Ascending aorta (tissue), 2 donors: Measurements from ENCODE around the gene OSCP1. TPM values are rescaled to one million over a fixed set of nuclear protein-coding genes. Genes with fewer than 3 reads are reported as not detected.

Experiments
- DNase-seq, 2 donors: peaks; one replicate each; pipeline ENCODE4 v3.0.0-alpha.2; 2019; ENCODE audit warnings: low spot score in 2 of 2
- H3K27ac ChIP-seq, 2 donors: fragments of 200-600 bp; sonication (generic); one replicate each; pipeline ENCODE4 v1.5.1; 2016 to 2017; ENCODE audit warnings: mild to moderate bottlenecking in 1 of 2
- H3K27me3 ChIP-seq: fragments of 200-600 bp; sonication (generic); one replicate; pipeline ENCODE4 v1.5.1; 2017
- H3K36me3 ChIP-seq, 2 donors: fragments of 200-600 bp; sonication (generic); one replicate each; pipeline ENCODE4 v1.5.1; 2016
- H3K4me1 ChIP-seq, 2 donors: fragments of 200-600 bp; sonication (generic); one replicate each; pipeline ENCODE4 v1.5.1; 2016 to 2017; ENCODE audit warnings: mild to moderate bottlenecking in 1 of 2
- H3K4me3 ChIP-seq, 2 donors: fragments of 200-600 bp; sonication (generic); one replicate each; pipeline ENCODE4 v1.5.1; 2016 to 2017; ENCODE audit warnings: mild to moderate bottlenecking in 1 of 2
- H3K9me3 ChIP-seq, 2 donors: fragments of 200-600 bp; sonication (generic); one replicate each; pipeline ENCODE4 v1.5.1; 2016
- intact Hi-C: fragments of 100-400 bp; cut with DNase I; formaldehyde crosslinking; loops from one replicate; pipeline ENCODE4 v1.15.1; 2023
- total RNA-seq: library from RNA; depleted of rRNA; stranded (reverse); fragments of >200 nt; gene quantifications from one replicate; pipeline ENCODE4 v1.1.0, GENCODE V29; 2016
- TF ChIP-seq, protein P1 (sequence below), 3 experiments: fragments of 200-600 bp in 2 of 3; fragments of 450-650 bp in 1 of 3; sonication (generic) in 2 of 3; IDR thresholded peaks; one replicate each; pipeline ENCODE4 v1.5.1; 2016 to 2019; ENCODE audit warnings: antibody characterized with exemption in 3 of 3, mild to moderate bottlenecking in 1 of 3, moderate library complexity in 1 of 3

Gene OSCP1
- total RNA-seq, 1 donor from 2014 or later = 10.6 TPM

DNA sequence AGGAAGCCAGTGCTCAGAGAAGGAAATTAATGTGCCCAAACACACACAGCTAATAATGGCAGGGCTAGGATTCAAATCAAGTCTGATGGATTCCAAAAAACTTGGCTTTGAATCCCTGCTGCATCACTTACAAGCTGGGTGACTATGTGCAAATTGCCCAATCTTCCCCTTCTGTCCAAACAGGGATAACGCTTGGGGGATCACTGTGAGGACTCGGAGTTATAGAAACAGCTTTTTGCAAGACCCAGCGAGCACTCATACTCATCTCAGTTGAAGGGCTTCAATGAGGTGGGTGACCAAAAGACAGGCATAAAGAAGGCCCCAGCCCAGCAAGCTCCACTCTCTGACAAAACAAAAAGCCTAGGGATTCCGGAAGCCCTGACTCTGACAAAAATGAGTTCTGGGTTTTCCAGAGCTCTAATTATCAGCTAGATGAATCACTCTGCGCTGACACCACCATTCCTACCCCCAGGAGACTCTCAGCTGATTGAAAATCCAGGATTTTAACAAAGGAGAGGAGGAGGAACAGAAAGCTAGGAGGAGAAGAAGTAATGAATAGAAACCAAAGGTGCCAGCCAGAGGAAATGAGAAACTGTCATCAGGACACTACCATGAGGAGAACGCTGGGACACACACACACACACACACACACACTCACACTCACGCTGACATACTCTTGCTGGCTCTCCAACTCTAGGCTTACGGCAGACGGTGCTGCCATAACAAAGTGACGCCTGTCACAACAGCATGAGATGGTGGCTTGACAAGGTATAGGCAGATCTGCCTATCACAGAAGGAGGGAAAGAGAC is 62.9 kb downstream of the OSCP1 start:
- no peaks in the 10 kb centered on the region for H3K27me3 ChIP-seq

DNA sequence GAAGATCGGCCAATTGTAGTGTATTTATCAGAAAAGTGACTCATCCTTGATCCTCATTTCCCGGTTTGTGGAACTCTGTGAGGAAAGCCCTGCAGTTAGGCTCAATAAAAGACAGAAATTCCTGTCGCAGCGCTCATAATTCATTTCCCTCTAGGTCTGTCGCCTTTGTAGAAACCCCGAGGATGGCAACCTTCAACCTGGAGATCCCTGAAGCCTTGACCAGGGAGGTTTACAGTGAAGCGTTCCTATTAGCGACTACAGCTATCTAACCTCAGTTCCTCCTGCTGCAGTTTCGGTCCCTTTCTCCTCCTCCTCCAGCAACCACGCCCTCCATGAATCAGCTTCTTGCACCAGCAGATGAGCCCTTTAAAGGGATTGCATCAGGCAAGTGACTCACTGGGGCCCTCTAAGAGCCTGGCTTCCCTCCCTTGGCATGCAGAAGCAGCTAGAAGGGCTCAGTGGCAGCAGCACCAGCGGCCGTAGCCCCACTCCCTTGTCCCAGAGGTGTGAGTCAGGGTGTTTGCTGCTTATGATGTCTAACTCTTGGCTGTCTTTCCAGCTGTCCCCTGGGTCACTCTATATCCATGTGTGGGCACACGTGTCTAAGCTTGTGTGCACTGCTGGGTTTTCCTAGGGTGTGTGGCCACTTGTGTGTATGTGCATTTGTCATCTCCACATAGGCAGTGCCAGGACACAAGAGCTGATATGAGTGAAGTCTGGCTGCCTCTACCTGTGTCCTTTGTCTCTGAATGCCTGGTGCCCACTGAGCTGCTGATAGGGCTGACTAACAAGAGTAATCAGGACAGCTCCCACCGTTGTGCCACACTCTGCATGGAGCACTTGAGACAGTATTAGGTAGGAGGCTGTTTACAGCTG is 63.7 kb downstream of the OSCP1 start:
- DNase-seq = peak; percentile 98 to 100
- intact Hi-C loops = loop anchor here (1.0 to 10.0 kb wide), 5 partner anchors 35 to 1088 kb away; partner anchors contain the start of genes AGO3, EVA1B, MAP7D1 and ZC3H12A
- Histone ChIP-seq H3K36me3 (peaks cover 11 to 18% of the 10 kb centered on the region in 2 donors), H3K4me3 (peak overlapping the region; percentile 94 to 99), H3K27me3 (no peaks in the 10 kb centered on the region), H3K4me1 (peaks cover 20 to 52% of the 10 kb centered on the region in 2 donors), H3K9me3 (no peaks in the 10 kb centered on the region), H3K27ac (peak overlapping the region; percentile 94 to 99)
- TF ChIP-seq, protein P1, sequence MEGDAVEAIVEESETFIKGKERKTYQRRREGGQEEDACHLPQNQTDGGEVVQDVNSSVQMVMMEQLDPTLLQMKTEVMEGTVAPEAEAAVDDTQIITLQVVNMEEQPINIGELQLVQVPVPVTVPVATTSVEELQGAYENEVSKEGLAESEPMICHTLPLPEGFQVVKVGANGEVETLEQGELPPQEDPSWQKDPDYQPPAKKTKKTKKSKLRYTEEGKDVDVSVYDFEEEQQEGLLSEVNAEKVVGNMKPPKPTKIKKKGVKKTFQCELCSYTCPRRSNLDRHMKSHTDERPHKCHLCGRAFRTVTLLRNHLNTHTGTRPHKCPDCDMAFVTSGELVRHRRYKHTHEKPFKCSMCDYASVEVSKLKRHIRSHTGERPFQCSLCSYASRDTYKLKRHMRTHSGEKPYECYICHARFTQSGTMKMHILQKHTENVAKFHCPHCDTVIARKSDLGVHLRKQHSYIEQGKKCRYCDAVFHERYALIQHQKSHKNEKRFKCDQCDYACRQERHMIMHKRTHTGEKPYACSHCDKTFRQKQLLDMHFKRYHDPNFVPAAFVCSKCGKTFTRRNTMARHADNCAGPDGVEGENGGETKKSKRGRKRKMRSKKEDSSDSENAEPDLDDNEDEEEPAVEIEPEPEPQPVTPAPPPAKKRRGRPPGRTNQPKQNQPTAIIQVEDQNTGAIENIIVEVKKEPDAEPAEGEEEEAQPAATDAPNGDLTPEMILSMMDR (IDR thresholded peaks at IDR 0.05) = no peak

More for the DNA sequence above, 62.9 kb downstream of the OSCP1 start:
- H3K4me1 ChIP-seq = peaks cover 20 to 46% of the 10 kb centered on the region in 2 donors
- TF ChIP-seq, protein P1 (IDR thresholded peaks at IDR 0.05) = no peak
- DNase-seq = peak in 1 of 2 donors; percentile 79
- peak overlapping the region in 1 of 2 donors; percentile 99 for H3K4me3 ChIP-seq
- H3K9me3 ChIP-seq = no peaks in the 10 kb centered on the region
- intact Hi-C loops = loop anchor here (2.0 to 10.0 kb wide), 4 partner anchors 65 to 1087 kb away; partner anchors contain the start of genes AGO3, EVA1B, MAP7D1 and ZC3H12A
- H3K36me3 ChIP-seq = peaks cover 18 to 26% of the 10 kb centered on the region in 2 donors
- H3K27ac ChIP-seq = peak overlapping the region; percentile 94 to 99

DNA sequence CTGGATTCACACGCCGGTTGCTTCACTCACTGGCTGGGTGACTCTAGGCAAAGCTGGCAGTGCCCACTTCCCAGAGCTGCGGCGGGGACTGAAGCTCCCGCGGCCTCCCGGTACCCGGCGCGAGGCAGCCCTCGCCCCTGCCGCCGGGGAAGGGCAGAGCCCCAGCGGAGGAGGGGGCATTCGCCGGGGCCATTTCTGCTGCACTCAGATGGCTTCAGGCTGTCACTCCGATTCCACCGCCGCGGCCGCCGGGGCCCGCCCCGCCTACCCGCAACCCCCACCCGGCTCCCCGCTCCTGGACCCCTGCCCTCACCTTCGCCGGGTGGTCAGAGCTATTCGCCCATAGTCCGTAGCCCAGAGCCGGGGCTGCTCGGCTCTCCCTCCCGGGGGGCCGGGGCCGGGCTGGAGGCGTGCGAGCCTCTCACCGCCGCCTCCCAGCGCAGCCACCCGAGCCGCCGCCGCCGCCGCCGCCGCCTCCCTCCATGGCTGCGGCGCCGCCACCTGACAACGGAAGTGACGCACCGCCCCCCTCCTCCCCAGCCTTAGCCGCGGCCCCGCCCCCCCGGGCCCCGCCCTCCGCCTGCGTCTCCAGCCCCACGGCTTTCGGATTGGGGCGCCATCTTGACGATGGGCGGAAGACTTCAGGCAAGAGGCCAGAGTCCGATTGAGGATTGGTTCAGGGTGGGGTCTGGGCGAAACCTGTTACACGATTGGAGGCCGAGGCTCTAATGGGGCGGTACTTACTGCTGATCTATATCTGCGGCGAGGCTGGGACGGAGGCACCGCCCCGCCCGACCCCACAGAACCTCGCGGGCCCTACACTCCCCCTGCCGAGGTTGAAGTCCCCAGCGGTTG is 64.6 kb downstream of the OSCP1 start, which contains the start of gene STK40:
Gene STK40, minus strand, starts transcription at position 515 of the 855 bp plus-strand sequence. CDS start 24,592 bp downstream, outside the sequence.
- H3K4me1 ChIP-seq = peaks cover 20 to 52% of the 10 kb centered on the region in 2 donors
- peak within 1 kb of the TSS; percentile 94 to 99 for H3K4me3 ChIP-seq
- H3K9me3 ChIP-seq = no peaks in the 10 kb centered on the region
- TF ChIP-seq, protein P1 (IDR thresholded peaks at IDR 0.05) = no peak
- H3K27ac ChIP-seq = peak within 1 kb of the TSS; percentile 94 to 99
- H3K36me3 ChIP-seq = peaks cover 4 to 9% of the 10 kb centered on the region in 2 donors
- DNase-seq = peak; percentile 95 to 99
- intact Hi-C loops = loop anchor here (1.0 to 10.0 kb wide), 6 partner anchors 12 to 1089 kb away; partner anchors contain the start of genes AGO3, EVA1B, LSM10 and MAP7D1
- H3K27me3 ChIP-seq = no peaks in the 10 kb centered on the region

DNA sequence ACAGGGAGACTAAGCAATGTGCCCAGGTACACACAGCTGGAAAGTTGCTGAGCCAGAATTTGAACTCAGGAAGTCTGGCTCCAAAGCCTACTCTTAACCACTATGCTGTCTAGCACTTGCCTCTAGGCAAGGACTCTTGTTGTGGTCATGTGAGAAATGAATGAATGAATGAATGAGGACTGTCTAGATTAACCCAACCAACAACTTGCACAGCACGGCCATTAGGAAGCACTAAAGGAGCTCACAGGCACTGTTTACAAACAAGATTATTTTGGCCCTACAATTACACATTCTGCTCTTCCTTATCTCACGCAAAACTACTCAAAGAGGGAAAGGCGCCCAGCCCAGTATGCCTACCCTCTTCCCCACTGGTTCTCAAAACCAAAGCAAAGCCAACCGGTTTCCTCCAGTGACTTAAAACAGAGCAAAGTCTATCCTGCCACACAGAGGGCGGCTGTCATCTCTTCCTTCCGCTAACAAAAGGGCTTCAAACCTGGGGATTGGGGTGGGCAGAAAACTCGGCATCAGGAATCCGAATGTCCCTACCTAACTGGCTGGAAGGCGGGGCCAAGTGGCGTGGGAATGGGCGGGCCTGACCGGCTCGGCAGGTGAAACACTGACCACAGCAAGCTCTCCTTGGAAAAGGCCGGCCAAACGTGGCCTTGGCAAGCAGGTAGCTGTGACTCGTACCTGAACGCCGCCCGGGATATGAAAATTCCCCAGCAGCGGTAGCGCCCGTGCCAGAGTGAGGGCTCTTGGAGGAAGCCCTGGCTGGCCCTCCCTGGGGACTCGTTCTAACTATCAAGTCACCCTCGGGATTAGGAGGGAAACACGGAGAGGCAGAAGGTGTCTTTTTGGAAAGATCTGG is 65.5 kb downstream of the OSCP1 start:
- Histone ChIP-seq H3K9me3 (no peaks in the 10 kb centered on the region), H3K27ac (peak overlapping the region; percentile 94 to 99), H3K4me1 (peaks cover 20 to 57% of the 10 kb centered on the region in 2 donors), H3K36me3 (peaks cover 0 to under 1% of the 10 kb centered on the region in 2 donors), H3K4me3 (peak overlapping the region; percentile 94 to 99), H3K27me3 (no peaks in the 10 kb centered on the region)
- intact Hi-C loops = loop anchor here (1.0 to 10.0 kb wide), 4 partner anchors 13 to 1090 kb away; partner anchors contain the start of genes EVA1B, LSM10, MAP7D1 and ZC3H12A
- TF ChIP-seq, protein P1 (IDR thresholded peaks at IDR 0.05) = no peak
- DNase-seq = peak in 1 of 2 donors; percentile 84
